22Rv1 (cell line): ENCODE measurements around the gene FADS1.

Experiments
- H3K27ac ChIP-seq: fragments of 450-650 bp; 2 replicates; pipeline ENCODE4 v1.5.1; 2017
- CTCF ChIP-seq: fragments of 450-650 bp; IDR thresholded peaks from 2 replicates; pipeline ENCODE4 v1.5.1; 2017; ENCODE audit warnings: mild to moderate bottlenecking
- ZFX ChIP-seq: fragments of 450-650 bp; IDR thresholded peaks from 2 replicates; pipeline ENCODE4 v1.6.1; 2017; ENCODE audit warnings: antibody characterized with exemption, borderline replicate concordance

FADS1 gene

GRCh38 chr11:61860054-61860903 is 43.5 kb upstream of the FADS1 start:
- no peak for TF ChIP-seq ZFX
- no peak for TF ChIP-seq CTCF
- peak overlapping the region; percentile 32 for H3K27ac ChIP-seq

GRCh38 chr11:61855939-61856680 is 39.3 kb upstream of the FADS1 start:
- no peak for TF ChIP-seq CTCF
- TF ChIP-seq ZFX: no peak
- no peak overlapping the region for H3K27ac ChIP-seq

GRCh38 chr11:61854966-61855714 is 38.3 kb upstream of the FADS1 start:
- no peak for TF ChIP-seq CTCF
- TF ChIP-seq ZFX: no peak
- H3K27ac ChIP-seq: no peak overlapping the region

- TF ChIP-seq CTCF (no peak), ZFX (no peak)
Measured at GRCh38 chr11:61854206-61854895, 37.5 kb upstream of the FADS1 start.

GRCh38 chr11:61853698-61854169 is 36.9 kb upstream of the FADS1 start:
- TF ChIP-seq CTCF: no peak
- TF ChIP-seq ZFX: no peak
- H3K27ac ChIP-seq: no peak overlapping the region

More at GRCh38 chr11:61854206-61854895, 37.5 kb upstream of the FADS1 start:
- no peak overlapping the region for H3K27ac ChIP-seq

GRCh38 chr11:61851900-61852295 is 35.1 kb upstream of the FADS1 start:
- H3K27ac ChIP-seq: no peak overlapping the region
- no peak for TF ChIP-seq ZFX
